ENCODE results near the gene ADAP2. TPM values are rescaled to one million over a fixed set of nuclear protein-coding genes. Genes with fewer than 3 reads are reported as not detected.

ADAP2 gene
- total RNA-seq, 4 donors from 2014 or later = 8.6 to 12.3 (median 11.9) TPM; not detected in 1

DNA sequence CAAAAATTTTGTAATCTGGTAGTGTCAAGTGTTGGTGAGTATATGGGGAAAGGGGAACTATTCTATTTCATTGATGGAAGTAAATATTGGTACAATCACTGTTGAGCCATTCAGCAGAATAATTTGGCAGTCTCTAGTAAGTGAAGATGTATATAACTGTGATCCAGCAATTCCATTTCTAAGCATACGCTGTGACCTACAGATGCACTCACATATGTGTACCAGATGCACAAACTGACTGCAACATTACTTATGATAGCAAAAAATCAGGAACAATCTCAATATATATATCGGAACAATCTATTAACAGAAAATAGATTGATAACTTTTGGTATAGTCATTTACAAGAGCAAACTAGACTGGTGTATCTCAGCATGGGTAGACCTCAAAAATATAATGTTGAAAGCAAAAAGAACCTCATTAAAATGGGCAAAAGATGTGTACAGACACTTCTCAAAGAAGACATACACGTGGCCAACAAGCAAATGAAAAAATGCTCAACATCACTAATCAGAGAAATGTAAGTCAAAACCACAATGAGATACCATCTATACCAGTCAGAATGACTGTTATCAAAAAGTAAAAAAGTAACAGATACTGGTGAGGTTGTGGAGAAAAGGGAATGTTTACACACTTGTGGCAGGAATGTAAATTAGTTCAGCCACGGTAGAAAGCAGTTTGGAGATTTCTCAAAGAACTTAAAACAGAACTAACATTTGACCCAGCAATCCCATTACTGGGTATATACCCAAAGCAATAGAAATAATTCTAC is 20.7 kb downstream of the ADAP2 start:
- H3K36me3 ChIP-seq = no peaks in the 10 kb centered on the region
- no peaks in the 10 kb centered on the region for H3K4me1 ChIP-seq
- WGBS, 2 donors (ENCODE audit: low coverage in 1 of 2) = 57 to 70% methylated on average over 4 of the region's 4 CpGs
- H3K4me3 ChIP-seq = no peak overlapping the region
- no peaks in the 10 kb centered on the region for H3K9me3 ChIP-seq
- DNase-seq = no peak
- TF ChIP-seq POLR2AphosphoS5 (IDR thresholded peaks at IDR 0.05) (no peak), POLR2A (IDR thresholded peaks at IDR 0.05) (no peak), EP300 (IDR thresholded peaks at IDR 0.05; ENCODE audit: low read depth) (no peak)
- TF ChIP-seq, protein P1, sequence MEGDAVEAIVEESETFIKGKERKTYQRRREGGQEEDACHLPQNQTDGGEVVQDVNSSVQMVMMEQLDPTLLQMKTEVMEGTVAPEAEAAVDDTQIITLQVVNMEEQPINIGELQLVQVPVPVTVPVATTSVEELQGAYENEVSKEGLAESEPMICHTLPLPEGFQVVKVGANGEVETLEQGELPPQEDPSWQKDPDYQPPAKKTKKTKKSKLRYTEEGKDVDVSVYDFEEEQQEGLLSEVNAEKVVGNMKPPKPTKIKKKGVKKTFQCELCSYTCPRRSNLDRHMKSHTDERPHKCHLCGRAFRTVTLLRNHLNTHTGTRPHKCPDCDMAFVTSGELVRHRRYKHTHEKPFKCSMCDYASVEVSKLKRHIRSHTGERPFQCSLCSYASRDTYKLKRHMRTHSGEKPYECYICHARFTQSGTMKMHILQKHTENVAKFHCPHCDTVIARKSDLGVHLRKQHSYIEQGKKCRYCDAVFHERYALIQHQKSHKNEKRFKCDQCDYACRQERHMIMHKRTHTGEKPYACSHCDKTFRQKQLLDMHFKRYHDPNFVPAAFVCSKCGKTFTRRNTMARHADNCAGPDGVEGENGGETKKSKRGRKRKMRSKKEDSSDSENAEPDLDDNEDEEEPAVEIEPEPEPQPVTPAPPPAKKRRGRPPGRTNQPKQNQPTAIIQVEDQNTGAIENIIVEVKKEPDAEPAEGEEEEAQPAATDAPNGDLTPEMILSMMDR (IDR thresholded peaks at IDR 0.05) = no peak
- no peak overlapping the region for H3K27ac ChIP-seq
- no peaks in the 10 kb centered on the region for H3K27me3 ChIP-seq
- in situ Hi-C loops (cut with MboI; ENCODE audit: low pct_ligation_motif_present in 1 of 4, low pct_unique_long_range_greater_than_20kb in 1 of 4, low sequenced_read_pairs in 3 of 4) (no loop called here), intact Hi-C loops (cut with DNase I; ENCODE audit: low total_unique reads) (no loop called here)

GRCh38 chr17:30947796-30948195 is 26.1 kb downstream of the ADAP2 start:
- intact Hi-C loops (cut with DNase I; ENCODE audit: low total_unique reads) = no loop called here
- H3K9me3 ChIP-seq = no peaks in the 10 kb centered on the region
- peaks cover 6 to 17% (median 12%) of the 10 kb centered on the region in 4 donors for H3K4me1 ChIP-seq
- no peak overlapping the region for H3K4me3 ChIP-seq
- H3K36me3 ChIP-seq = no peaks in the 10 kb centered on the region
- no peak overlapping the region for H3K27ac ChIP-seq
- WGBS, 2 donors (ENCODE audit: low coverage in 1 of 2) = 93 to 95% methylated on average over 4 to 5 of the region's 5 CpGs
- TF ChIP-seq POLR2AphosphoS5 (IDR thresholded peaks at IDR 0.05) (no peak), EP300 (IDR thresholded peaks at IDR 0.05; ENCODE audit: low read depth) (no peak), POLR2A (IDR thresholded peaks at IDR 0.05) (no peak)
- TF ChIP-seq, protein P1 (IDR thresholded peaks at IDR 0.05) = no peak
- in situ Hi-C loops (cut with MboI; ENCODE audit: low pct_ligation_motif_present in 1 of 4, low pct_unique_long_range_greater_than_20kb in 1 of 4, low sequenced_read_pairs in 3 of 4) = no loop called here
- DNase-seq = no peak
- no peaks in the 10 kb centered on the region for H3K27me3 ChIP-seq

DNA sequence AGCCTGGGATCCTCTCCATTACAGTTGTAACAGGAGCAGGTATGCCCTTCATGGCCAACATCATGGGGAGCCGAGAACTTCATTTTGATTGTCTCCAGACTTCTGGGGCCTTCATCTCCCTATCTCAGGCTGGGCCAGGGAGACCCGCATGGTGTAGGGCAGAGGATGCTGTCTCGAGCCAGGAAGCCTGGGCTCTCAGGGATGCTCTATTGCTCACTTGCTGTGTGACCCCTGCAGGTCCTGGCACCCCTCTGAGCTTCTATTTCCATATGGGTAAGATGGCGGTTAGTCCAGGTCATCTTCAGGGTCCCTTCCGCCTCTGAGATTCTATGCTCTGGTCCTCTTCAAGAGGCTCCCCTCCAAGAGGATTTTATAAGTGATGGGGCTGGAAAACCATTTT is 28.4 kb downstream of the ADAP2 start:
- peaks cover 6 to 17% (median 12%) of the 10 kb centered on the region in 4 donors for H3K4me1 ChIP-seq
- no peak for DNase-seq
- in situ Hi-C loops (cut with MboI; ENCODE audit: low pct_ligation_motif_present in 1 of 4, low pct_unique_long_range_greater_than_20kb in 1 of 4, low sequenced_read_pairs in 3 of 4) = no loop called here
- WGBS, 2 donors (ENCODE audit: low coverage in 1 of 2) = 78% methylated on average over 5 of the region's 5 CpGs; no CpG with 5 or more reads in 1 of the 2 donors
- no peaks in the 10 kb centered on the region for H3K36me3 ChIP-seq
- no peaks in the 10 kb centered on the region for H3K27me3 ChIP-seq
- H3K4me3 ChIP-seq = no peak overlapping the region
- TF ChIP-seq POLR2A (IDR thresholded peaks at IDR 0.05) (no peak), POLR2AphosphoS5 (IDR thresholded peaks at IDR 0.05) (no peak), EP300 (IDR thresholded peaks at IDR 0.05; ENCODE audit: low read depth) (no peak)
- TF ChIP-seq, protein P1 (IDR thresholded peaks at IDR 0.05) = no peak
- H3K9me3 ChIP-seq = no peaks in the 10 kb centered on the region
- H3K27ac ChIP-seq = peak overlapping the region; percentile 73 to 80 (median 74)
- intact Hi-C loops (cut with DNase I; ENCODE audit: low total_unique reads) = no loop called here

- Histone ChIP-seq H3K4me1 (peaks cover 6 to 17% (median 12%) of the 10 kb centered on the region in 4 donors), H3K9me3 (no peaks in the 10 kb centered on the region), H3K4me3 (no peak overlapping the region), H3K27me3 (no peaks in the 10 kb centered on the region), H3K36me3 (no peaks in the 10 kb centered on the region), H3K27ac (peak overlapping the region; percentile 73 to 80 (median 74))
- intact Hi-C loops (cut with DNase I; ENCODE audit: low total_unique reads) = no loop called here
- TF ChIP-seq EP300 (IDR thresholded peaks at IDR 0.05; ENCODE audit: low read depth) (no peak), POLR2AphosphoS5 (IDR thresholded peaks at IDR 0.05) (peak in 2 of 3 donors; percentile 60 to 70), POLR2A (IDR thresholded peaks at IDR 0.05) (no peak)
- DNase-seq = peak; percentile 91
- in situ Hi-C loops (cut with MboI; ENCODE audit: low pct_ligation_motif_present in 1 of 4, low pct_unique_long_range_greater_than_20kb in 1 of 4, low sequenced_read_pairs in 3 of 4) = no loop called here
- WGBS, 2 donors (ENCODE audit: low coverage in 1 of 2) = 43 to 75% methylated on average over 4 to 9 of the region's 9 CpGs
Observed at GRCh38 chr17:30950669-30951399, 29.1 kb downstream of the ADAP2 start.

All from transverse colon (tissue), 4 donors.